NCI-H1930 (cell line): ENCODE results near the gene GTF3C2.

Experiments
- DNase-seq, 2 experiments: peaks; one replicate each; lab custom pipeline; 2025; lab: John Stamatoyannopoulos, UW

GTF3C2 gene

GRCh38 chr2:27297195-27297594, 59.4 kb downstream of the GTF3C2 start:
- DNase-seq: no peak

- no peak for DNase-seq
Observed at GRCh38 chr2:27296481-27296880, 60.1 kb downstream of the GTF3C2 start.

GRCh38 chr2:27294928-27295327, 61.6 kb downstream of the GTF3C2 start:
- DNase-seq: no peak

- no peak for DNase-seq
Observed at GRCh38 chr2:27291865-27292264, 64.7 kb downstream of the GTF3C2 start.

GRCh38 chr2:27290549-27290948, 66.0 kb downstream of the GTF3C2 start:
- DNase-seq: no peak

- DNase-seq: no peak
Observed at GRCh38 chr2:27288610-27289009, 68.0 kb downstream of the GTF3C2 start.

- DNase-seq: no peak
Observed at GRCh38 chr2:27285481-27285880, 71.1 kb downstream of the GTF3C2 start.

GRCh38 chr2:27284996-27285395, 71.6 kb downstream of the GTF3C2 start:
- DNase-seq: no peak

GRCh38 chr2:27282892-27283291, 73.7 kb downstream of the GTF3C2 start:
- no peak for DNase-seq

- no peak for DNase-seq
Observed at GRCh38 chr2:27281855-27282559, 74.6 kb downstream of the GTF3C2 start, which contains the start of gene TRIM54. TRIM54 (plus strand) TSS chr2:27282429; CDS start chr2:27282732, 303 bp downstream.

- no peak for DNase-seq
Observed at GRCh38 chr2:27281442-27281841, 75.1 kb downstream of the GTF3C2 start.

- DNase-seq: no peak
Observed at GRCh38 chr2:27280826-27281225, 75.7 kb downstream of the GTF3C2 start.

- no peak for DNase-seq
Observed at GRCh38 chr2:27278010-27278409, 78.6 kb downstream of the GTF3C2 start.
